GM12874 (cell line): ENCODE results near the gene F11.

Source experiments
- TF ChIP-seq, protein P1 (sequence below): IDR thresholded peaks from 2 replicates; pipeline ENCODE4 v1.5.1; 2011; ENCODE audit warnings: low read depth, mild to moderate bottlenecking, control low read depth, low read length, moderate library complexity; ENCODE audit not compliant: insufficient read depth

The F11 gene

DNA sequence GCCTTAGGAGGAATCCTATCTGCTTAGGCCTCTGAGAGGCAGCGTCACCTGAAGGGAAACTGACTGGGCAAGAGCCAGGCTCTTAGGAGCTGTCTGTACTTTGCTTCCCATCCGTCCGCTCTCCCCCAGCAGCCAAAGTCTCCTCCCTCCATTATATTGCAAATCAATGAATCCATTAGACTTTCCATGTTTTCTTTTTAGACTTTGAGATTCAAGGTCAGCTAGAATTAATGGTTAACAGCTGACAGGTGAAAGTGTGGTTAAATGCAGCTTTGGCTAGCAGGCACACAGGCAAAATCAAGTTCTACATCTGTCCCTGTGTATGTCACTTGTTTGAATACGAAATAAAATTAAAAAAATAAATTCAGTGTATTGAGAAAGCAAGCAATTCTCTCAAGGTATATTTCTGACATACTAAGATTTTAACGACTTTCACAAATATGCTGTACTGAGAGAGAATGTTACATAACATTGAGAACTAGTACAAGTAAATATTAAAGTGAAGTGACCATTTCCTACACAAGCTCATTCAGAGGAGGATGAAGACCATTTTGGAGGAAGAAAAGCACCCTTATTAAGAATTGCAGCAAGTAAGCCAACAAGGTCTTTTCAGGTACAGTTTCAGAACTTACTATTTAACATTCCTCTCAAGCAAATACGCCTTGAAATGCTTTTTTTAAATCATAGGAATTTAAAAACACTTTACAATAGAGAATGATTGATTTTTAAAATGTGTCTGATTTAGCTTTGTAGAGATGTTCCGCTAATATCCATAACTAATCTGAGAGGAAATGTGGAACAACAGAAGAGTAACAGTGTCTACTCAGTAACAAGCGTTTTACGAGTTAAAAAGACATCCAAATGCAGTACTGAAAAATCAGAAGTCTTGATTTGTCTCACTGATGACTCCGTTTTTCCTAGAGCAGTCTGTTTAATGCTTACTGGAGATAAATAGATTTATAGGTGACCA is at the start of gene F11:
Gene F11 (plus strand): TSS at position 507 of the 970 bp plus-strand sequence. CDS start 948 bp downstream, outside the sequence.
- TF ChIP-seq, protein P1, sequence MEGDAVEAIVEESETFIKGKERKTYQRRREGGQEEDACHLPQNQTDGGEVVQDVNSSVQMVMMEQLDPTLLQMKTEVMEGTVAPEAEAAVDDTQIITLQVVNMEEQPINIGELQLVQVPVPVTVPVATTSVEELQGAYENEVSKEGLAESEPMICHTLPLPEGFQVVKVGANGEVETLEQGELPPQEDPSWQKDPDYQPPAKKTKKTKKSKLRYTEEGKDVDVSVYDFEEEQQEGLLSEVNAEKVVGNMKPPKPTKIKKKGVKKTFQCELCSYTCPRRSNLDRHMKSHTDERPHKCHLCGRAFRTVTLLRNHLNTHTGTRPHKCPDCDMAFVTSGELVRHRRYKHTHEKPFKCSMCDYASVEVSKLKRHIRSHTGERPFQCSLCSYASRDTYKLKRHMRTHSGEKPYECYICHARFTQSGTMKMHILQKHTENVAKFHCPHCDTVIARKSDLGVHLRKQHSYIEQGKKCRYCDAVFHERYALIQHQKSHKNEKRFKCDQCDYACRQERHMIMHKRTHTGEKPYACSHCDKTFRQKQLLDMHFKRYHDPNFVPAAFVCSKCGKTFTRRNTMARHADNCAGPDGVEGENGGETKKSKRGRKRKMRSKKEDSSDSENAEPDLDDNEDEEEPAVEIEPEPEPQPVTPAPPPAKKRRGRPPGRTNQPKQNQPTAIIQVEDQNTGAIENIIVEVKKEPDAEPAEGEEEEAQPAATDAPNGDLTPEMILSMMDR, result no peak

DNA sequence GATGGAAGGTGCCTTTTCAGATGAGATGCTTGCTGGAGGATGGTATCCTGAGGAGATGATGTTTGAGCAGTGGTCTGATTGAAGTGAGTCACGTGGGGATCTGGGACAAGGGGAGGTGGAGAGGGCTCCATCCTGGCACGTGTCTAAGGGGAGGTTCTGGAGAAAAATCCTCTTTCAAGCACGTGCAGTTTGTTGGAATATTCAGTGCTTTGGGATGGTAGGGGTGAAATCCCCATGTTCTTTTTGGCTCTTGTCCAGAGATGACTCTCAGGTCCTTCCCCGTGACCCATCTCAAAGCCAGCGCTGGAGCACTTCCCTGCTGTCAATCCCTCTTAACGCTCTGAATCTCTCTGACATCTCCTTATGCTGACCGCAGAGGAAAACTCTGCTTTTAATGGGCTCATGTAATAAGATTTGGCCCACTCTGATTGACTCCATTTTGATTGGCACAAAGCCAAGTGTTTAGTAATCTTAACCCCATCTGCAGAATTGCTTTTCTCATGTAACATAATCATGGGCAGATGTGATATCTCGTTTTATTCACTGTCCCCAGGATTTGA is 49.4 kb upstream of the F11 start:
- TF ChIP-seq, protein P1, result no peak

DNA sequence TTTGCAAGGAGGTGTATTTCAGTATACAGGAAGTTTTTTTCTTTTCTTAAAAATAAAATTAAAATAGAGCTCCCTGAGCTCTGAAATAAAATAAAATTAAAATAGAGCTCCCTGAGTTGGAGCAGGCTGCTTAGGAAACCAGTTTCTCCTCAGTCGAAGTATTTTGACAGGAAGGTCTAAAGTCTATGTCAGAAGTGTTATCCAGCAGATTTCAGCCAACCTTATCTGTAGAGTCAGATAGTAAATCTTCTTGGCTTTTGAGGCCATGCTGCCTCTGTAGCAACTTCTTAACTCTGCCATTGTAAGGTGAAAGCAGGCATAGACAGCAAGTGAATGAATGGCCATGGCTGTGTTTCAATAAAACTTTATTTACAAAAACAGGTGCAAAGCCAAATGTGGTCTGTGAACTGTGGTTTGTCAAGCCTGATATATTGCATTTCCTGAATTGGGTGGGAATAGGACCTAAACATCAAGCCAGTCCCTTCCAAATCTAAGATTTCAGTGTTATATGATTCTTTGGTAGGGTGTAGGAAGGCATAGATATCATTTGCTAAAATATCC is 48.2 kb upstream of the F11 start:
- TF ChIP-seq, protein P1, result no peak

DNA sequence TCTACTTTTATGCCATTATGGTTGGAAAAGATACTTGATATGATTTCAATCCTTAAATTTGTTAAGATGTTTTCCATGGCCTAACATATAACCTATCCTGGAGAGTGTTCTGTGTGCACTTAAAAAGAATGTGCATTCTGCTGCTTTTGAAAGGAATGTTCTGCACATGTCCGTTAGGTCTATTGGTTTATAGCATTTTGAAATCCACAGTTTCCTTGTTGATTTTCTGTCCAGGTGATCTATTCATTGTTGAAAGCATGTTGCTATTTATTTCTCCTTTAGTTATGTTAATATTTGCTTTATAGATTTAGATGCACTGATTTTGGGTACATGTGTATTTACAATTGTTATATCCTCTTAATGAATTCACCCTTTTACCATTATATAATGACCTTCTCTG is 44.4 kb upstream of the F11 start:
- TF ChIP-seq, protein P1, result no peak

DNA sequence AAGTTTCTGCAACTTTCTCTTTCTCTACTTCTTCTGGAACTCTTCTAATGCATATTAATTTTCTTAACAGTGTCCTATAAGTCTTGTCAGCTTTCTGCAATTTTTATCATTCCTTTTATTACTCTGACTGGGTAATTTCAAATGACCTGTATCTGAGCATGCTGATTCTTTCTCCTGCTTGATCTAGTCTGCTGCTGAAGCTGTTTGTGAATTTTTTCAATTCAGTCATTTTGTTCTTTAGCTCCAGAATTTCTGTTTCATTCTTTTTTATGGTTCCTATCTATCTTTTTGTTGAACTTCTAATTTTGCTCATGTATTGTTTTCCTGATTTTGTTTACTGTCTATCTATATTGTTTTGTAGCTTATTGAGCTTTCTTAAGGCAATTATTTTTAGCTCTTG is 40.1 kb upstream of the F11 start:
- TF ChIP-seq, protein P1, result no peak

DNA sequence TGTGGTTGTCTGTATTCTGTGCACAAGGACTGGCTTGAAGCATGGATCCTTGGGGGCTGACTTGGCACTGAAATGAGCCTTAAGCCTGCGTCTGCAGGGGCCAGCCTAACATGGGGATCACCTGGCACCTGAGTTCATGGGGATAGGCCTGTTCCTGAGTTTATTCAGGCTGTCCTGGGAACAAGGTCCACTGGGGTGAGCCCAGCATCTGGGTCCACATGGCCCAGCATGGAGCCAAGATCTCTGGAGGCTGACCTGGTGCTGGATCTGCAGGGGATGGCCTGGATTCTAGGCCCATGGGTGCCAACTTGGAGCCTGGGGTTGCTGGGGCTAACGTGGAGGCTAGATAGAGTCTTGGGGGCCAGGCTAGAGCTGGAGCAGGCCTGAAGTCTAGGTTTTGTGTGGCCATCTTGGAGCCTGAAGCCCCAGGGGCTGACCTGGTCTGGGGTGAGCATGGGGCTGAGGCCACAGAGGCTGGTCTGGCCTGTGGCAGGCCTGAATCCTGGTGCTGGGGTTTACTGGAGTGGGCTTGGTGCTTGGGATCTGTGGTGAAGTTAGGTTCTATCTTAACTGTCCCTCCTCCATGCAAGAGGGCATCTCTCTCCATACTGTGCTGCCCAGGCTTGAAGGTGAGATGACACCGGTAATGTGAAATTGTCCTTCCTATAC is 39.3 kb upstream of the F11 start:
- TF ChIP-seq, protein P1, result no peak

DNA sequence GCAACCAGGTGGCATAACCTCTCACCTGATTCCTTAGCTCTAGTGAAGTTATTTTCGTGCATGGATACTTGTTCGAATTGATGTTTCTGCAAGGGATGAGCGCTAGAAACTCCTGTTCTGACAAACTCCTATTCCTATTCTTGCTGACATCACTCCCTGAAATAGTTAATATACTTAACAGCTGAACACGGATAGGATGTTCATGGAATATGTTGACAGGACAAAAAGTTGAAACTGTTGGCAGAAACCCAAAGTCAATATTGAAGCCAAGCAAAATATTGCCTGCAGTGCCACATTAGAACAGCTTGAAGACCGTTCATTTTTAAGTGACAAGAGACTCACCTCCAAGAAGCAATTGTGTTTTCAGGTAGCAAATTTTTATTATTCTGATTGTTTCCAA is 38.8 kb upstream of the F11 start, which contains the start of gene KLKB1:
Gene KLKB1 (plus strand): TSS at position 287 of the 400 bp plus-strand sequence. CDS start 689 bp downstream, outside the sequence.
- TF ChIP-seq, protein P1, result no peak
